AG04449 (cell line): ENCODE data around the gene RACK1.
A peak's percentile ranks its signal among the peaks of the same experiment; 100 is the strongest.

Source experiments
- CTCF ChIA-PET: fragments of 350-600 bp; formaldehyde crosslinking; extraction: SDS; loops from one replicate; lab custom pipeline; 2021; ENCODE audit warnings: antibody characterized with exemption; lab: Yijun Ruan, JAX
- POLR2A ChIA-PET: fragments of 400-600, 350-600 bp; formaldehyde crosslinking; extraction: SDS; loops from one replicate; lab custom pipeline; 2020; ENCODE audit warnings: antibody characterized with exemption, inconsistent platforms; lab: Yijun Ruan, JAX
- DNase-seq: peaks from one replicate; pipeline ENCODE4 v3.0.0-alpha.2; 2010; ENCODE audit warnings: low read depth, low spot score
- H3K4me3 ChIP-seq: 2 replicates; pipeline ENCODE4 v1.5.1; 2011; ENCODE audit warnings: low read depth, mild to moderate bottlenecking, control low read depth, low read length
- TF ChIP-seq, protein P1 (sequence below): IDR thresholded peaks from one replicate; pipeline ENCODE4 v1.5.1; 2011; ENCODE audit warnings: mild to moderate bottlenecking, moderate library complexity, low read length, control low read depth, inconsistent platforms; ENCODE audit not compliant: insufficient read depth; ENCODE audit errors: missing control alignments

RACK1 gene

DNA sequence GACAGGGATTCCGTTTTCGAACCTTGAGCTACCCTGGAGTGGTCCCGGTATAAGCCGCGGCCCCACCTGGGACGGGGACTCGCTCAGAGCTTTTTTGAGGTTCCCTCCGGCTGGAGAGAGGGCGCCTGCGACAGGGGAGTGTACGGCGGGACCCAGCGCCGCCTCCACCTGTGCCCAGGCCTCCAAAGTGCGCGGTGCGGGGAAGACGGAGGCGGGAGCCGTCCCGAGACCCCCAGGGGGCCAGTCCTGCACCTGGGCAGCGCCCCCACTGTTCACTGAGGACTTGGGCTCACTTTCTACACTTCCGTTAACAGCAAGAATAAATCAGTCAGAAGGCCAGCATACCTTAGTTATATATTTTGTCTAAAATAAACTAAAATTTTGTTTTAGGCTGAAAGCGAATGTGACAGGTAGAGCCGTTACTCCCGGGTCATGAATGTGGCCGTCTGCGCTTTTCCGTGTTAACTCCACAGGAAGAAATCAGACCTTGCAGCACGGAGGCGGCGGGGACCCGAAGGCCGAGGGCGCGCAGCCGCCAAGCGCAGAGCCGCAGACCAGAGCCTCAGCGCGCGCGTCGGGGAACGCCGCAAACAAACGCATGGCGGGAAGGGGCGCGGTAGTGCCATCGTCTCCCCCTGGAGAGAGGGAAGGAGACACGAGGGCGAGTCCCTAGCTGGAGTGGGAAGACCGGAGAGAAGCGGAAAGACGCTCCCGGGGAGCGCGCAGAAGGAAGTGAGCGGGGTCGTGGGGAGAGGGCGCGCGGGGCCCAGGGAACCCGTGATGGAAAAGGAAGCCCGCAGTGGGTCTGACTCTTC, 52.8 kb downstream of the RACK1 start:
- POLR2A ChIA-PET = interaction anchor here (0.6 to 2.5 kb wide), 9 partner anchors 10 to 70 kb away, joined by 3 to 26 read pairs (median 7); partner anchors contain the start of genes RACK1, TRIM41, TRIM52 and TRIM7
- TF ChIP-seq, protein P1, sequence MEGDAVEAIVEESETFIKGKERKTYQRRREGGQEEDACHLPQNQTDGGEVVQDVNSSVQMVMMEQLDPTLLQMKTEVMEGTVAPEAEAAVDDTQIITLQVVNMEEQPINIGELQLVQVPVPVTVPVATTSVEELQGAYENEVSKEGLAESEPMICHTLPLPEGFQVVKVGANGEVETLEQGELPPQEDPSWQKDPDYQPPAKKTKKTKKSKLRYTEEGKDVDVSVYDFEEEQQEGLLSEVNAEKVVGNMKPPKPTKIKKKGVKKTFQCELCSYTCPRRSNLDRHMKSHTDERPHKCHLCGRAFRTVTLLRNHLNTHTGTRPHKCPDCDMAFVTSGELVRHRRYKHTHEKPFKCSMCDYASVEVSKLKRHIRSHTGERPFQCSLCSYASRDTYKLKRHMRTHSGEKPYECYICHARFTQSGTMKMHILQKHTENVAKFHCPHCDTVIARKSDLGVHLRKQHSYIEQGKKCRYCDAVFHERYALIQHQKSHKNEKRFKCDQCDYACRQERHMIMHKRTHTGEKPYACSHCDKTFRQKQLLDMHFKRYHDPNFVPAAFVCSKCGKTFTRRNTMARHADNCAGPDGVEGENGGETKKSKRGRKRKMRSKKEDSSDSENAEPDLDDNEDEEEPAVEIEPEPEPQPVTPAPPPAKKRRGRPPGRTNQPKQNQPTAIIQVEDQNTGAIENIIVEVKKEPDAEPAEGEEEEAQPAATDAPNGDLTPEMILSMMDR = peak; percentile 14
- H3K4me3 ChIP-seq = peak overlapping the region; percentile 90
- no peak for DNase-seq
- CTCF ChIA-PET = interaction anchor here (1.1 to 3.8 kb wide), 6 partner anchors 11 to 70 kb away, joined by 3 to 29 read pairs (median 7); partner anchors contain the start of genes TRIM52 and TRIM7

DNA sequence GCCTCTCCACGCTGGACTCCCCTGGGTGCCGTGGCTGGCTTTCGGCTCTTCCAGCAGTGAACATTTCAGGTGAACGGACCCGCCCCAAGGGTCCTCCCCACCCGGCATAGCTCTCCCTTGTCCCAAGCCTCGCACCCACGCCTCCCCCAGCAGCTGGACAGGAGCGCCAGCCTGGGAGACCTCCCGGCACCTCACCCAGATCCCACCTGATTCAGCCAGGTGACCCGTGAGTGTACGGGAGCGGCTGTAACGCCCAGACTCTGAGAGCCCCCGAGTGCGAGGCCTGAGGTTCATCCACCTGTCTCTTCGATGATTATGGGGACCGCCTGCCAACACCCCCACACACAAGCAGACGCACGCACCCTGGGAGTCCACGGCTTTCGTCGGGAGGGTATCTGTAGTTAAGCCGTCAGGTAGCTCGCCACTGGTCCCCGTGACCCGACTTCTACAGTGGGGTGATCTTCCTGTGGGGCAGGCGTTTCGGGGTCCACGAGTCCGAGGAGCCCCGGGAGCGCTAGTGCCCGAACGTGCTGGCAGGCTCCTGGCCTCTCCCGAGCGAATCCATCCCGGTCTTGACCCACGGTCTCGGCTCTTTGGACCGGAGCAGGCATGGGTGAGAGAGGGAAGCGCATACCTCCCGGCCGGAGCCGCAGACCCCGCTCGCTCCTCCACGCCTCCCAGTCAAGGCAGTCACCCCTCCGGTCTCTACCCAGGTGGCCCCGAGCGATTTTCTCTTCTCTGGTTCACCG, 53.6 kb downstream of the RACK1 start:
- H3K4me3 ChIP-seq = peak overlapping the region; percentile 90
- DNase-seq = no peak
- POLR2A ChIA-PET = interaction anchor here (3.5 kb wide), 1 partner anchor 17 kb away, joined by 17 read pairs; no protein-coding TSS in a partner anchor
- TF ChIP-seq, protein P1 = no peak
- CTCF ChIA-PET = interaction anchor here (1.2 to 3.8 kb wide), 5 partner anchors 7 to 71 kb away, joined by 3 to 29 read pairs (median 9); partner anchors contain the start of genes TRIM52 and TRIM7

DNA sequence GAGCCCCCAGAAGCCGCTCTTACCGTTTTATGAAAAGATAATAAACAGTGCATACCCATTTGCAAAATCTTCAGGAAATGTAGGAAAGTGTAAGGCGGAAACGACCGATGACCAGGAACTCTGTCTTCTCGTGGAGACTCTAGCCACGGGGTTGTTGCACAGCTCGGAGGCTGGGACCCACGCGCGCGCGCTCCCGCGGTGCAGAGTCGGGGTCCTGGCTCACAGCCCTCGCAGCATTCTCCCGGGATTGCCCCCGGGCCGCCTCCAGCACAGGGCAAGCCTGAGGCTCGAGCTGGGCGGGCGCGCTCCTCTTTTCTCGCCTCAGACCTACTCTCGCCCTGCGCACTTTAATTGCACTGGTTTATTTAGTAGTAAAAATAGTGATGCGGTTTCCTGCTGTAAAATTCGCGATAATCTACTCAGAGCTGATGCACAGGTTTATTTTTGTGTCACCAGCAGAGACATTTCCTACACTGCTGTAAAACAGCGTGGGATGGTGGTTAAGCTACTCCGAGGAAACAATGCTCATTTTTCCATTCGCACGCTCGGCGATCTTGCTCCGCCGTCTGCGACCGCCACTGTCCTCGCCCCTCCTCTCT, 54.2 kb downstream of the RACK1 start:
- H3K4me3 ChIP-seq = peak overlapping the region; percentile 90
- ChIA-PET CTCF (interaction anchor here (1.0 to 3.8 kb wide), 6 partner anchors 8 to 71 kb away, joined by 3 to 29 read pairs (median 4); partner anchors contain the start of genes TRIM52 and TRIM7), POLR2A (interaction anchor here (1.7 to 3.5 kb wide), 3 partner anchors 18 to 72 kb away, joined by 6 to 17 read pairs (median 6); partner anchors contain the start of gene TRIM52)
- TF ChIP-seq, protein P1 = no peak
- no peak for DNase-seq

DNA sequence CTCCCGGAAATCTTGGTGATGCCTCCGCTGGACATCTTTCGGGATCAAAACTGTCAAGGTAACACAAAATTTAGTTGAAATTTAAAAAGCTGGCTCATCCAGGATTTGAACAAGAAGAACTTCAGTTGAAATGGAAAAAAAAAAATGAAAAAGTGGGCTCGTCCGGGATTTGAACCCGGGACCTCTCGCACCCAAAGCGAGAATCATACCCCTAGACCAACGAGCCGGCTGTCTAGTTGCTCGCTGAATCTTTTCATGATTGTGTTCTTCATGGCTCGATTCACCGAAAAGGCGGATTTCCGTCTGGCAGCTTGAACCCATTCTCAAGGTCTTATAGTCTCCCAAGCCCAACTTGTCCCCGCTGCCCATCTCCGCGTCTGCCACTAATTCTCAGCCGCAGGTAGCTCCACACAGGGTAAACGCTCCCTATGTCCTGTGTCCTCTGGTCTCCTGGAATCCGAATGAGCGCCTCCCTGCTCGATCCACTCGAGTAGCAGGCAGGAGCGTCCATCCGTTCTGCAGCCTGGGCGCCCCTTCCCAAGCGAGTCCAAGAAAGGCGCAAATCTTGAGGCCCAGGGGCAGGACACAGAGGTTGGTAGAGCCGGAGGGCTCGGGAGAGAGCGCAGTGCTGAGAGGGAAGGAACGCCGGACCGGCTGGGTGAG, 54.9 kb downstream of the RACK1 start:
- H3K4me3 ChIP-seq = peak overlapping the region; percentile 90
- TF ChIP-seq, protein P1 = no peak
- DNase-seq = no peak
- CTCF ChIA-PET = interaction anchor here (1.0 to 3.8 kb wide), 5 partner anchors 9 to 23 kb away, joined by 3 to 29 read pairs (median 5); partner anchors contain the start of gene TRIM7
- POLR2A ChIA-PET = interaction anchor here (1.7 to 3.5 kb wide), 3 partner anchors 18 to 72 kb away, joined by 6 to 17 read pairs (median 6); partner anchors contain the start of gene TRIM52

DNA sequence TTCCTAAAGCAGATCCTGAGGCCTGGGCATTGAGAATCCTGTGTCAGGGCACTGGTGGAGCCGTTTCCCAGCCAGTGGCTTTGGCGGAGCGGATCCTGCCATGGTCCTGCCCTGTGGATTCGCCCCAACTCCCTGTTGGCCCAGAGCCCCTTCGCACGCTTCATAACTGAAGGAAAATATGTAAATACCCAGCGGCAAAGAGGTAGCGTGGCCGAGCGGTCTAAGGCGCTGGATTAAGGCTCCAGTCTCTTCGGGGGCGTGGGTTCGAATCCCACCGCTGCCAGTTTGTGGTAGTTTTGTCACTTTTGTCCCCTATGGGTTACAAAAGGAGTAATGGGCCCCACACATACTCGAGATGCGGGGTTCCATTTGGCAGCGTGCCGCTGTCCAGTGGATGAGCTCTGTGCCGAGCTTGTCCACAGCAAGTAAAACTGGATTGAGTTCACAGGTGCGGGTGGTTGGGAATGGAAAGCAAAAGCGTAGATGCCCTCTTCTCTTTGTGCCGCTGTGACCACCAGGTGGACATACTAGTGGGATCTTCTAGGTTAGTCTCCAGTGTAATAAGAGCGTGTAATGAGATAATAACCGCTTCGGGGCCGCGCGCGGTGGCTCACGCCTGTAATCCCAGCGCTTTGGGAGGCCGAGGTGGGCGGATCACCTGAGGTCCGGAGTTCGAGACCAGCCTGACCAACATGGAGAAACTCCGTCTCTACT, 56.0 kb downstream of the RACK1 start:
- peak overlapping the region; percentile 57 for H3K4me3 ChIP-seq
- no peak for DNase-seq
- ChIA-PET POLR2A (interaction anchor here (1.7 to 3.5 kb wide), 3 partner anchors 20 to 74 kb away, joined by 6 to 17 read pairs (median 6); partner anchors contain the start of gene TRIM52), CTCF (interaction anchor here (1.5 to 3.8 kb wide), 3 partner anchors 19 to 35 kb away, joined by 5 to 29 read pairs (median 7); partner anchors contain the start of genes TRIM41 and TRIM7)
- TF ChIP-seq, protein P1 = peak; percentile 30
